Stromal cell of bone marrow (primary cell): ENCODE results near the gene CHODL.

Experiments used
- DNase-seq: peaks from one replicate; pipeline ENCODE4 v3.0.0-alpha.2; 2012; ENCODE audit warnings: low read depth

The CHODL gene

DNA sequence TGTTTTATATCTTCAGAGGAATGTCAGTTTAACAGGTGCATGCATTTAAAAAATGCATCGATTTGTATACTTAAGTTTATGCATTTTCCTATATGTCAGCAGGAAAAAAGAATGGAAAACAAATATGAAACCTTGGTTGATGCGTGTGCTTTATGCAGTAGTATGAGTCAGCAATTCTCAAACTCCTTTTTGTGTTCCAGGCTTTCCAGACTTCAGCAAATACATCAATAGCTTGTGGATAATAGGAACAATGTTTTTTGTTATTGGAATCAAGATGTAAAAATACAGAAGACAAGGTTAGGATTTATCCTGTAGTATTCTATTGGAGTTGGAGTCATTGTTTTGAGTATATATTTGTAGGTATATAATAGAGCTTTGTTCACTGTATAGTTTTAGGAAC lies 45.2 kb downstream of the CHODL start:
- DNase-seq = no peak

DNA sequence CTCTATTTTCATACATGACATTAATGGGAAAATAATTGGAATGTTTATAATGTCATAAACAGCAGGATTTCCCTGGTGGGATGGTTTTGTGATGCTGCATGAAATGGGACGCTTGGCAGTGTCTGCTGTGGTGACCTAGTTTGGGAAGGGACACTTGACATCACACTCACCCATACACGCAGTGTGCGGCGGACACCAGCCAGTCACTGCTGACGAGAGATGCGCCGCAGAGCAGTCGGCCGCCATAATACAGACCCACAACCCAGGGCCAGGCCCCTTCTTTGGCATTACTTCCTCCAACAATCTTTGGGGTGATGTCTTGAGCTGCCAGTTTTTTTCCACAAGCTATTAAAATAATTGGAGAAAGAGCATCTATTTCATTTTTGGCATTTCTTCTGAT lies 49.5 kb downstream of the CHODL start:
- no peak for DNase-seq

- no peak for DNase-seq
Observed at GRCh38 chr21:18298228-18298627, 53.6 kb downstream of the CHODL start.
